ENCODE data around the gene KXD1.

GRCh38 chr19:18612772-18613588 lies 55.3 kb downstream of the KXD1 start, which contains the start of gene TMEM59L:
- no peak for TF ChIP-seq EP300 (IDR thresholded peaks at IDR 0.05)
- TF ChIP-seq CTCF (IDR thresholded peaks at IDR 0.05), result no peak
- TF ChIP-seq POLR2AphosphoS5 (IDR thresholded peaks at IDR 0.05), result no peak
- TF ChIP-seq POLR2A (IDR thresholded peaks at IDR 0.05), result no peak

All from sigmoid colon (tissue), 4 donors.